ENCODE measurements around the gene ID2. TPM values are rescaled to one million over a fixed set of nuclear protein-coding genes. Genes with fewer than 3 reads are reported as not detected.

ID2 gene
- total and polyA plus RNA-seq, 10 of the 15 experiments (the other 5 are each of a cell fraction or from before 2014, with no cell fraction given), result 39.0 to 613 (median 73.6) TPM

DNA sequence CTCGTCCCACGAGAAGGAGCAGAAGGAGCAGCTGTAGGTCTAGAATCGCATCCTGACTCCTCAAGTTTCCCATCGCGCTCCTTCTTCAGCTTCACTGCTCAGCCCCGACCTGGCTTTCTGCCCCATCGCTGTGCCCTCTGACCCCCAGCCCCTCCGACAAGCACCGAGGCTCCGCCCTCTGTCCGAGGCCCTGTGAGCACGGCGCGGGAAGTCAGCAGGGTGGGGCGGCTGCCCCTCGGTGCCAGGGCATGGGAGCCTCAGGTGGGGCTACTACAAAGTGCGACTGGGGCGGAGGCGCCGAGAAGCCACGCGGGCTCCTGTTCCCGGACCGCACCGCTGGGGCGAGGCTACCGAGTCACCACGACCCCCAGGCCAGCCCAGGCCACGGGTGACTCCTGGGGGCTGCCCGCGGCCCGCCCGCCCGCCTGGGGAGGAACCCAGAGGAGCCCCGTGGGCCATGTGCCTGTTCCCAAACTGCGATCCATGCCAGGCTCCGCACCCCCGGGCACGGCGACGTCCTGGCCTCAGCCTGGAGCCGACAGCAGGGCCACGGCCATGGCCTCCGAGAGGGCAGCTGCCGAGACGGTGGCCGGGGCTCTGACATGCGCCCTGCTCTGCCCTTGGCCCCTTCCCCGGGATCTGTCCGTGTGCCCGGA lies 36.6 kb upstream of the ID2 start:
- ChIA-PET CTCF (no interaction called here), RAD21 (ENCODE audit: unreplicated experiment) (no interaction called here), POLR2A (no interaction called here), SMC1A (ENCODE audit: uncharacterized antibody, unreplicated experiment) (no interaction called here)
- FAIRE-seq, result no peak
- no peak overlapping the region for H3K27ac ChIP-seq (ENCODE audit: control insufficient read depth, insufficient read depth)
- ATAC-seq, result no peak
- in situ Hi-C loops (cut with MboI), result no loop called here
- H2AFZ ChIP-seq (ENCODE audit: control insufficient read depth, low read depth, low read length), result no peak overlapping the region
- WGBS (ENCODE audit: insufficient coverage, insufficient replicate concordance, low lambda C conversion rate, missing lambda C conversion rate), result 89% methylated on average over 41 of the region's 51 CpGs
- no TSS peak for BruUV-seq (replicated peaks)
- no peaks in the 10 kb centered on the region for H3K4me1 ChIP-seq (ENCODE audit: control insufficient read depth, insufficient read depth, low read length)
- no peak overlapping the region for H3K9ac ChIP-seq (ENCODE audit: control insufficient read depth, insufficient read depth, low read length)
- no peak overlapping the region for H3K4me3 ChIP-seq
- H3K27me3 ChIP-seq (replicated peaks in 1 of 2; ENCODE audit: control insufficient read depth in 2 of 2, insufficient read depth in 2 of 2, low read length in 1 of 2), result no peaks in the 10 kb centered on the region; a peak in 1 of 4 replicates
- TF ChIP-seq, protein P1, sequence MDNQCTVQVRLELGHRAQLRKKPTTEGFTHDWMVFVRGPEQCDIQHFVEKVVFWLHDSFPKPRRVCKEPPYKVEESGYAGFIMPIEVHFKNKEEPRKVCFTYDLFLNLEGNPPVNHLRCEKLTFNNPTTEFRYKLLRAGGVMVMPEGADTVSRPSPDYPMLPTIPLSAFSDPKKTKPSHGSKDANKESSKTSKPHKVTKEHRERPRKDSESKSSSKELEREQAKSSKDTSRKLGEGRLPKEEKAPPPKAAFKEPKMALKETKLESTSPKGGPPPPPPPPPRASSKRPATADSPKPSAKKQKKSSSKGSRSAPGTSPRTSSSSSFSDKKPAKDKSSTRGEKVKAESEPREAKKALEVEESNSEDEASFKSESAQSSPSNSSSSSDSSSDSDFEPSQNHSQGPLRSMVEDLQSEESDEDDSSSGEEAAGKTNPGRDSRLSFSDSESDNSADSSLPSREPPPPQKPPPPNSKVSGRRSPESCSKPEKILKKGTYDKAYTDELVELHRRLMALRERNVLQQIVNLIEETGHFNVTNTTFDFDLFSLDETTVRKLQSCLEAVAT (IDR thresholded peaks at IDR 0.05), result no peak
- TF ChIP-seq PAX5 (IDR thresholded peaks at IDR 0.05; ENCODE audit: borderline replicate concordance, low read depth, low read length) (no peak), RCOR1 (conservative IDR thresholded peaks at IDR 0.05; ENCODE audit: low read depth, low read length) (no peak), KAT2A (conservative IDR thresholded peaks at IDR 0.05; ENCODE audit: control insufficient read depth, low read depth, low read length) (no peak), MYC (IDR thresholded peaks at IDR 0.05; ENCODE audit: insufficient read depth, insufficient read length, insufficient replicate concordance, low read length, severe bottlenecking) (no peak), SMARCA5 (IDR thresholded peaks at IDR 0.05) (no peak), POLR2A (IDR thresholded peaks at IDR 0.05; ENCODE audit: low read depth, low read length) (no peak), HDAC2 (IDR thresholded peaks at IDR 0.05) (no peak), NR2C2 (IDR thresholded peaks at IDR 0.05; ENCODE audit: borderline replicate concordance, control insufficient read depth, insufficient read length, low read depth) (no peak), BMI1 (IDR thresholded peaks at IDR 0.05; ENCODE audit: borderline replicate concordance) (no peak), HDGF (IDR thresholded peaks at IDR 0.05) (no peak), TCF7 (IDR thresholded peaks at IDR 0.05; ENCODE audit: borderline replicate concordance) (no peak), SIX5 (IDR thresholded peaks at IDR 0.05; ENCODE audit: low read depth, low read length, severe bottlenecking) (no peak)
- TF ChIP-seq, protein P2, sequence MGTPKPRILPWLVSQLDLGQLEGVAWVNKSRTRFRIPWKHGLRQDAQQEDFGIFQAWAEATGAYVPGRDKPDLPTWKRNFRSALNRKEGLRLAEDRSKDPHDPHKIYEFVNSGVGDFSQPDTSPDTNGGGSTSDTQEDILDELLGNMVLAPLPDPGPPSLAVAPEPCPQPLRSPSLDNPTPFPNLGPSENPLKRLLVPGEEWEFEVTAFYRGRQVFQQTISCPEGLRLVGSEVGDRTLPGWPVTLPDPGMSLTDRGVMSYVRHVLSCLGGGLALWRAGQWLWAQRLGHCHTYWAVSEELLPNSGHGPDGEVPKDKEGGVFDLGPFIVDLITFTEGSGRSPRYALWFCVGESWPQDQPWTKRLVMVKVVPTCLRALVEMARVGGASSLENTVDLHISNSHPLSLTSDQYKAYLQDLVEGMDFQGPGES (IDR thresholded peaks at IDR 0.05), result no peak
- TF ChIP-seq, protein P3, sequence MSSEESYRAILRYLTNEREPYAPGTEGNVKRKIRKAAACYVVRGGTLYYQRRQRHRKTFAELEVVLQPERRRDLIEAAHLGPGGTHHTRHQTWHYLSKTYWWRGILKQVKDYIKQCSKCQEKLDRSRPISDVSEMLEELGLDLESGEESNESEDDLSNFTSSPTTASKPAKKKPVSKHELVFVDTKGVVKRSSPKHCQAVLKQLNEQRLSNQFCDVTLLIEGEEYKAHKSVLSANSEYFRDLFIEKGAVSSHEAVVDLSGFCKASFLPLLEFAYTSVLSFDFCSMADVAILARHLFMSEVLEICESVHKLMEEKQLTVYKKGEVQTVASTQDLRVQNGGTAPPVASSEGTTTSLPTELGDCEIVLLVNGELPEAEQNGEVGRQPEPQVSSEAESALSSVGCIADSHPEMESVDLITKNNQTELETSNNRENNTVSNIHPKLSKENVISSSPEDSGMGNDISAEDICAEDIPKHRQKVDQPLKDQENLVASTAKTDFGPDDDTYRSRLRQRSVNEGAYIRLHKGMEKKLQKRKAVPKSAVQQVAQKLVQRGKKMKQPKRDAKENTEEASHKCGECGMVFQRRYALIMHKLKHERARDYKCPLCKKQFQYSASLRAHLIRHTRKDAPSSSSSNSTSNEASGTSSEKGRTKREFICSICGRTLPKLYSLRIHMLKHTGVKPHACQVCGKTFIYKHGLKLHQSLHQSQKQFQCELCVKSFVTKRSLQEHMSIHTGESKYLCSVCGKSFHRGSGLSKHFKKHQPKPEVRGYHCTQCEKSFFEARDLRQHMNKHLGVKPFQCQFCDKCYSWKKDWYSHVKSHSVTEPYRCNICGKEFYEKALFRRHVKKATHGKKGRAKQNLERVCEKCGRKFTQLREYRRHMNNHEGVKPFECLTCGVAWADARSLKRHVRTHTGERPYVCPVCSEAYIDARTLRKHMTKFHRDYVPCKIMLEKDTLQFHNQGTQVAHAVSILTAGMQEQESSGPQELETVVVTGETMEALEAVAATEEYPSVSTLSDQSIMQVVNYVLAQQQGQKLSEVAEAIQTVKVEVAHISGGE (CRISPR knock-in tag; IDR thresholded peaks at IDR 0.05), result no peak
- H3K9me3 ChIP-seq (replicated peaks; ENCODE audit: control insufficient read depth, insufficient read depth, low read length), result peaks cover 13% of the 10 kb centered on the region; the same call in 2 of the 3 replicates
- no peak overlapping the region for H3K4me2 ChIP-seq (ENCODE audit: control insufficient read depth, insufficient read depth)
- no peak for DNase-seq (ENCODE audit: low read depth, low spot score)
- H3K36me3 ChIP-seq (ENCODE audit: control insufficient read depth in 2 of 2, insufficient read depth in 2 of 2, low read length in 1 of 2), result no peaks in the 10 kb centered on the region
- intact Hi-C loops (cut with micrococcal nuclease; ENCODE audit: unreplicated experiment), result no loop called here
- no peaks in the 10 kb centered on the region for H4K20me1 ChIP-seq (ENCODE audit: control insufficient read depth, insufficient read depth)
- H3K79me2 ChIP-seq (ENCODE audit: control insufficient read depth, insufficient read depth, low read length), result no peaks in the 10 kb centered on the region

Measured in GM12878 (cell line).